H9 (cell line): ENCODE measurements around the gene PTBP2. TPM values are rescaled to one million over a fixed set of nuclear protein-coding genes. Genes with fewer than 3 reads are reported as not detected.

Experiments used
- DNase-seq: peaks from one replicate; pipeline ENCODE4 v3.0.0-alpha.2; 2017
- H2AFZ ChIP-seq: one replicate; pipeline ENCODE4 v1.6.1; 2013; ENCODE audit warnings: mild to moderate bottlenecking, low read length, control low read depth, moderate library complexity
- H2AK5ac ChIP-seq: 2 replicates; pipeline ENCODE4 v1.6.1; 2013; ENCODE audit warnings: low read length, control low read depth, mixed read lengths; ENCODE audit not compliant: insufficient read length
- H2BK120ac ChIP-seq: one replicate; pipeline ENCODE4 v1.6.1; 2013; ENCODE audit warnings: low read depth, mild to moderate bottlenecking, low read length, control low read depth, inconsistent platforms; ENCODE audit not compliant: poor library complexity, severe bottlenecking
- H2BK12ac ChIP-seq: 2 replicates; pipeline ENCODE4 v1.6.1; 2013; ENCODE audit warnings: low read length, control low read depth, mixed read lengths, low read depth; ENCODE audit not compliant: insufficient read length
- H2BK15ac ChIP-seq: 2 replicates; pipeline ENCODE4 v1.6.1; 2013; ENCODE audit warnings: low read depth, low read length, control low read depth
- H2BK20ac ChIP-seq: one replicate; pipeline ENCODE4 v1.6.1; 2013; ENCODE audit warnings: low read depth, mild to moderate bottlenecking, low read length, control low read depth, inconsistent platforms; ENCODE audit not compliant: poor library complexity, severe bottlenecking
- H2BK5ac ChIP-seq: 2 replicates; pipeline ENCODE4 v1.6.1; 2013; ENCODE audit warnings: low read length, control low read depth, mixed read lengths; ENCODE audit not compliant: insufficient read length
- H3K14ac ChIP-seq: 2 replicates; pipeline ENCODE4 v1.6.1; 2013; ENCODE audit warnings: low read length, control low read depth; ENCODE audit not compliant: insufficient read depth
- H3K18ac ChIP-seq: 2 replicates; pipeline ENCODE4 v1.6.1; 2013; ENCODE audit warnings: low read depth, mild to moderate bottlenecking, mixed read lengths, low read length, control low read depth; ENCODE audit not compliant: insufficient read length
- H3K23ac ChIP-seq: 2 replicates; pipeline ENCODE4 v1.6.1; 2013; ENCODE audit warnings: low read length, control low read depth, mixed read lengths, low read depth; ENCODE audit not compliant: insufficient read length
- H3K23me2 ChIP-seq: 2 replicates; pipeline ENCODE4 v1.6.1; 2013; ENCODE audit warnings: low read depth, mild to moderate bottlenecking, mixed read lengths, low read length, control low read depth; ENCODE audit not compliant: insufficient read length, poor library complexity, severe bottlenecking
- H3K27ac ChIP-seq: 2 replicates; pipeline ENCODE4 v1.5.1; 2013; ENCODE audit warnings: low read length, control low read depth, mixed read lengths, low read depth; ENCODE audit not compliant: insufficient read length
- H3K27me3 ChIP-seq: 2 replicates; pipeline ENCODE4 v1.6.1; 2013; ENCODE audit warnings: low read length, control low read depth, inconsistent platforms; ENCODE audit not compliant: insufficient read depth
- H3K4ac ChIP-seq: 2 replicates; pipeline ENCODE4 v1.6.1; 2013; ENCODE audit warnings: low read depth, mild to moderate bottlenecking, control low read depth, inconsistent platforms, low read length, moderate library complexity
- H3K4me1 ChIP-seq: 2 replicates; pipeline ENCODE4 v1.6.1; 2013; ENCODE audit warnings: low read length, control low read depth, inconsistent platforms; ENCODE audit not compliant: insufficient read depth
- H3K4me2 ChIP-seq: 2 replicates; pipeline ENCODE4 v1.6.1; 2013; ENCODE audit warnings: low read length, control low read depth, mixed read lengths; ENCODE audit not compliant: insufficient read length, insufficient read depth
- H3K56ac ChIP-seq: 2 replicates; pipeline ENCODE4 v1.6.1; 2013; ENCODE audit warnings: low read depth, mild to moderate bottlenecking, mixed read lengths, low read length, control low read depth; ENCODE audit not compliant: insufficient read length
- H3K79me1 ChIP-seq: 2 replicates; pipeline ENCODE4 v1.6.1; 2013; ENCODE audit warnings: low read depth, mild to moderate bottlenecking, moderate library complexity, low read length, control low read depth, inconsistent platforms; ENCODE audit not compliant: insufficient read depth, poor library complexity, severe bottlenecking
- H3K79me2 ChIP-seq: 2 replicates; pipeline ENCODE4 v1.6.1; 2013; ENCODE audit warnings: low read length, control low read depth, inconsistent platforms; ENCODE audit not compliant: insufficient read depth
- H3K9ac ChIP-seq: 2 replicates; pipeline ENCODE4 v1.6.1; 2013; ENCODE audit warnings: low read length, control low read depth, mixed read lengths; ENCODE audit not compliant: insufficient read length; ENCODE audit errors: extremely low read depth
- H3K9me3 ChIP-seq: one replicate; pipeline ENCODE4 v1.6.1; 2013; ENCODE audit warnings: low read depth, low read length, inconsistent platforms; ENCODE audit not compliant: control insufficient read depth
- H3T11ph ChIP-seq: one replicate; pipeline ENCODE4 v1.6.1; 2013; ENCODE audit warnings: mild to moderate bottlenecking, low read length, control low read depth, inconsistent platforms
- H4K20me1 ChIP-seq: one replicate; pipeline ENCODE4 v1.6.1; 2013; ENCODE audit not compliant: control insufficient read depth, insufficient read length, insufficient read depth
- H4K5ac ChIP-seq: 2 replicates; pipeline ENCODE4 v1.6.1; 2013; ENCODE audit warnings: low read depth, mild to moderate bottlenecking, mixed read lengths, low read length, control low read depth; ENCODE audit not compliant: insufficient read length
- H4K8ac ChIP-seq: replicated peaks from 2 replicates; pipeline ENCODE4 v1.6.1; 2013; ENCODE audit warnings: low read length, control low read depth, mixed read lengths, low read depth; ENCODE audit not compliant: insufficient read length
- H4K91ac ChIP-seq: 2 replicates; pipeline ENCODE4 v1.6.1; 2013; ENCODE audit warnings: low read depth, mild to moderate bottlenecking, moderate library complexity, mixed read lengths, low read length, control low read depth; ENCODE audit not compliant: insufficient read length
- H3K27ac Mint-ChIP-seq, 3 experiments: 2 replicates in 2 of 3; 3 replicates in 1 of 3; pipeline ENCODE4 v1.8.0; 2020 to 2021; ENCODE audit warnings: mixed read lengths in 3 of 3, mild to moderate bottlenecking in 1 of 3, moderate library complexity in 1 of 3
- H3K27me3 Mint-ChIP-seq: 2 replicates; pipeline ENCODE4 v1.8.0; 2021; ENCODE audit warnings: low read depth, mild to moderate bottlenecking, moderate library complexity, mixed read lengths
- H3K36me3 Mint-ChIP-seq, 3 experiments: 2 replicates in 2 of 3; 3 replicates in 1 of 3; pipeline ENCODE4 v1.8.0; 2020 to 2021; ENCODE audit warnings: low read depth in 3 of 3, mixed read lengths in 3 of 3; ENCODE audit not compliant: insufficient read depth in 1 of 3
- H3K4me1 Mint-ChIP-seq, 2 experiments: 2 replicates each; pipeline ENCODE4 v1.8.0; 2020; ENCODE audit warnings: mixed read lengths in 2 of 2
- H3K4me3 Mint-ChIP-seq, 2 experiments: 2 replicates in 1 of 2; 3 replicates in 1 of 2; pipeline ENCODE4 v1.8.0; 2020 to 2021; ENCODE audit warnings: mild to moderate bottlenecking in 2 of 2, mixed read lengths in 2 of 2, moderate library complexity in 1 of 2
- H3K9me3 Mint-ChIP-seq, 2 experiments: 2 replicates in 1 of 2; 3 replicates in 1 of 2; pipeline ENCODE4 v1.8.0; 2020; ENCODE audit warnings: mild to moderate bottlenecking in 2 of 2, mixed read lengths in 2 of 2, moderate library complexity in 1 of 2
- WGBS: extraction: QIAGEN DNeasy Blood & Tissue Kit; methylation state at CpG from one replicate; pipeline ENCODE4 v1.1.7; 2013; ENCODE audit warnings: missing lambda C conversion rate, low lambda C conversion rate, mixed read lengths; ENCODE audit not compliant: insufficient read length; ENCODE audit errors: extremely low coverage; 5-methylcytosine and 5-hydroxymethylcytosine counted together
- total RNA-seq: library from RNA; stranded (reverse); gene quantifications from 2 replicates; pipeline ENCODE4 v1.2.1, GENCODE V29; 2021
- TF ChIP-seq, protein P1 (sequence below): fragments of 200-600 bp; sonication (generic); conservative IDR thresholded peaks from 3 replicates; pipeline ENCODE4 v1.8.0; 2021; ENCODE audit warnings: antibody characterized with exemption, mild to moderate bottlenecking

Gene PTBP2
- total RNA-seq, 1 experiment from 2014 or later = 75.4 TPM

- Histone ChIP-seq H2BK120ac (no peak overlapping the region), H3K27ac (no peak overlapping the region), H3K4ac (no peak overlapping the region), H2BK20ac (no peak overlapping the region), H2BK15ac (no peak overlapping the region), H3K23me2 (no peaks in the 10 kb centered on the region), H2BK12ac (no peak overlapping the region), H4K5ac (no peak overlapping the region), H3K4me2 (no peak overlapping the region), H3K27me3 (no peaks in the 10 kb centered on the region), H3K9me3 (no peaks in the 10 kb centered on the region), H3K79me1 (no peaks in the 10 kb centered on the region), H3K79me2 (no peaks in the 10 kb centered on the region), H3K9ac (no peak overlapping the region), H3K56ac (no peak overlapping the region), H4K8ac (no peak overlapping the region), H3K14ac (no peak overlapping the region), H3K4me1 (no peaks in the 10 kb centered on the region), H2AFZ (no peak overlapping the region), H4K91ac (no peak overlapping the region), H4K20me1 (no peaks in the 10 kb centered on the region), H3K23ac (no peak overlapping the region), H3K18ac (no peak overlapping the region), H3T11ph (no peak overlapping the region), H2AK5ac (no peak overlapping the region), H2BK5ac (no peak overlapping the region)
- TF ChIP-seq, protein P1, sequence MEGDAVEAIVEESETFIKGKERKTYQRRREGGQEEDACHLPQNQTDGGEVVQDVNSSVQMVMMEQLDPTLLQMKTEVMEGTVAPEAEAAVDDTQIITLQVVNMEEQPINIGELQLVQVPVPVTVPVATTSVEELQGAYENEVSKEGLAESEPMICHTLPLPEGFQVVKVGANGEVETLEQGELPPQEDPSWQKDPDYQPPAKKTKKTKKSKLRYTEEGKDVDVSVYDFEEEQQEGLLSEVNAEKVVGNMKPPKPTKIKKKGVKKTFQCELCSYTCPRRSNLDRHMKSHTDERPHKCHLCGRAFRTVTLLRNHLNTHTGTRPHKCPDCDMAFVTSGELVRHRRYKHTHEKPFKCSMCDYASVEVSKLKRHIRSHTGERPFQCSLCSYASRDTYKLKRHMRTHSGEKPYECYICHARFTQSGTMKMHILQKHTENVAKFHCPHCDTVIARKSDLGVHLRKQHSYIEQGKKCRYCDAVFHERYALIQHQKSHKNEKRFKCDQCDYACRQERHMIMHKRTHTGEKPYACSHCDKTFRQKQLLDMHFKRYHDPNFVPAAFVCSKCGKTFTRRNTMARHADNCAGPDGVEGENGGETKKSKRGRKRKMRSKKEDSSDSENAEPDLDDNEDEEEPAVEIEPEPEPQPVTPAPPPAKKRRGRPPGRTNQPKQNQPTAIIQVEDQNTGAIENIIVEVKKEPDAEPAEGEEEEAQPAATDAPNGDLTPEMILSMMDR = no peak
- Mint-ChIP-seq H3K9me3 (no peaks in the 10 kb centered on the region), H3K27ac (no peak overlapping the region), H3K4me3 (no peak overlapping the region), H3K4me1 (no peaks in the 10 kb centered on the region), H3K36me3 (peaks cover 1 to 9% (median 4%) of the 10 kb centered on the region in 3 experiments; a peak in 4 of 7 replicates), H3K27me3 (no peaks in the 10 kb centered on the region)
- no CpG with 5 or more reads among the region's 1 CpG for WGBS
- DNase-seq = no peak
These were observed 103.6 kb downstream of the PTBP2 start for GRCh38 chr1:96825231-96825630.
